LNCAP (cell line): ENCODE measurements around the gene ETFRF1.

Experiments
- CTCF ChIP-seq: fragments of 450-650 bp; IDR thresholded peaks from 2 replicates; pipeline ENCODE4 v1.5.1; 2017; ENCODE audit warnings: mild to moderate bottlenecking

ETFRF1 gene

GRCh38 chr12:25195056-25195971, at the start of gene ETFRF1, which contains the start of gene DNAI7:
ETFRF1 (plus strand) TSS chr12:25195237; CDS start chr12:25203957, 8,720 bp downstream.
DNAI7 (minus strand) TSS chr12:25195160; CDS start chr12:25195078, 82 bp downstream.
- no peak for TF ChIP-seq CTCF

GRCh38 chr12:25146686-25147085, 48.4 kb upstream of the ETFRF1 start:
- TF ChIP-seq CTCF, result no peak

GRCh38 chr12:25151476-25151875, 43.6 kb upstream of the ETFRF1 start:
- no peak for TF ChIP-seq CTCF

- no peak for TF ChIP-seq CTCF
These were observed 43.0 kb upstream of the ETFRF1 start for GRCh38 chr12:25152055-25152454.

- TF ChIP-seq CTCF, result peak; percentile 74
These were observed 39.9 kb upstream of the ETFRF1 start for GRCh38 chr12:25155022-25155576.

GRCh38 chr12:25156061-25156460, 39.0 kb upstream of the ETFRF1 start:
- no peak for TF ChIP-seq CTCF

- no peak for TF ChIP-seq CTCF
These were observed 32.2 kb upstream of the ETFRF1 start for GRCh38 chr12:25162866-25163265.
